Mucosa of descending colon (tissue), 3 donors: ENCODE results near the gene ZNF329. TPM values are rescaled to one million over a fixed set of nuclear protein-coding genes. Genes with fewer than 3 reads are reported as not detected.

ENCODE experiments used
- ATAC-seq: fragments of 200-7000 bp; cut with Tn5 transposase; one replicate; pipeline ENCODE4 v1.9.1; 2020; ENCODE audit warnings: mild to moderate bottlenecking, moderate library complexity
- DNase-seq, 3 donors: peaks; one replicate each; pipeline ENCODE4 v3.0.0-alpha.2; 2020
- H3K36me3 ChIP-seq: fragments of 200-600 bp; one replicate; pipeline ENCODE4 v1.8.0; 2021; ENCODE audit warnings: low read depth, mild to moderate bottlenecking
- H3K4me1 ChIP-seq: fragments of 200-600 bp; one replicate; pipeline ENCODE4 v1.8.0; 2021; ENCODE audit warnings: low read depth, mild to moderate bottlenecking
- H3K4me3 ChIP-seq: fragments of 200-600 bp; one replicate; pipeline ENCODE4 v1.8.0; 2021; ENCODE audit warnings: mild to moderate bottlenecking
- H3K9me3 ChIP-seq: fragments of 200-600 bp; one replicate; pipeline ENCODE4 v1.8.0; 2021; ENCODE audit warnings: mild to moderate bottlenecking
- CTCF ChIP-seq: fragments of 200-600 bp; IDR thresholded peaks from one replicate; pipeline ENCODE4 v1.8.0; 2022; ENCODE audit warnings: antibody characterized with exemption, mild to moderate bottlenecking
- intact Hi-C, 2 donors: fragments of 100-400 bp; cut with DNase I in 1 of 2; cut with micrococcal nuclease in 1 of 2; formaldehyde crosslinking; loops; one replicate each; pipeline versions ENCODE4 v1.11.0 to v1.11.1; 2022; cut with DNase I, micrococcal nuclease
- total RNA-seq, 3 donors: library from RNA; stranded (reverse); fragmentation: NEBNext Ultra II Directional in 2 of 3; extraction: Animal tissue kit (Norgen Biotek cat#: 25700) in 2 of 3; gene quantifications; one replicate each; pipeline versions ENCODE4 v1.2.1 to v1.2.4, GENCODE V29; 2021 to 2023
- donor health status: DM: no; HTN: no; CAD: no; lungs with moderate emphysema.
- donor health status: DM: no; HTN: no; CAD: no.
- donor health status: DM: no; HTN: yes; CAD: no.

ZNF329 gene
- total RNA-seq, 3 donors from 2014 or later = 3.5 to 10.3 (median 4.9) TPM

GRCh38 chr19:58129284-58129683 lies 21.3 kb downstream of the ZNF329 start:
- Histone ChIP-seq H3K4me1 (no peaks in the 10 kb centered on the region), H3K9me3 (peaks cover 100% of the 10 kb centered on the region), H3K4me3 (no peak overlapping the region), H3K36me3 (peaks cover 15% of the 10 kb centered on the region)
- ATAC-seq (no peak), DNase-seq (no peak)
- TF ChIP-seq CTCF = no peak
- intact Hi-C loops = no loop called here

- Histone ChIP-seq H3K9me3 (peaks cover 100% of the 10 kb centered on the region), H3K36me3 (peaks cover 15% of the 10 kb centered on the region), H3K4me1 (no peaks in the 10 kb centered on the region), H3K4me3 (no peak overlapping the region)
- intact Hi-C loops = no loop called here
- DNase-seq (no peak), ATAC-seq (no peak)
- no peak for TF ChIP-seq CTCF
These were observed 22.4 kb downstream of the ZNF329 start for GRCh38 chr19:58128041-58128685.

GRCh38 chr19:58123354-58123753 lies 27.2 kb downstream of the ZNF329 start:
- Histone ChIP-seq H3K36me3 (no peaks in the 10 kb centered on the region), H3K9me3 (peaks cover 99% of the 10 kb centered on the region), H3K4me1 (no peaks in the 10 kb centered on the region), H3K4me3 (no peak overlapping the region)
- ATAC-seq (no peak), DNase-seq (no peak)
- TF ChIP-seq CTCF = no peak
- intact Hi-C loops = no loop called here

- TF ChIP-seq CTCF = no peak
- Histone ChIP-seq H3K36me3 (no peaks in the 10 kb centered on the region), H3K4me1 (no peaks in the 10 kb centered on the region), H3K9me3 (peaks cover 99% of the 10 kb centered on the region), H3K4me3 (no peak overlapping the region)
- intact Hi-C loops = no loop called here
- no peak for ATAC-seq
- no peak for DNase-seq
These were observed 31.4 kb downstream of the ZNF329 start for GRCh38 chr19:58118979-58119733.

GRCh38 chr19:58117841-58118575 lies 32.6 kb downstream of the ZNF329 start:
- Histone ChIP-seq H3K9me3 (peaks cover 99% of the 10 kb centered on the region), H3K4me3 (no peak overlapping the region), H3K36me3 (no peaks in the 10 kb centered on the region), H3K4me1 (no peaks in the 10 kb centered on the region)
- ATAC-seq (no peak), DNase-seq (no peak)
- TF ChIP-seq CTCF = no peak
- intact Hi-C loops = no loop called here
